NT2/D1 (cell line): ENCODE data around the gene ARHGEF25.
"Not testable (repeated sequence)": the region's sequence is repeated elsewhere in the genome, so short reads cannot be mapped to it uniquely, and the experiment has no call there.

Experiments used
- DNase-seq: peaks from one replicate; pipeline ENCODE4 v3.0.0-alpha.2; 2011; ENCODE audit warnings: low read depth, low spot score
- H3K27me3 ChIP-seq: 2 replicates; pipeline ENCODE4 v1.6.0; 2011; ENCODE audit warnings: mild to moderate bottlenecking; ENCODE audit not compliant: insufficient read length, insufficient read depth
- H3K36me3 ChIP-seq: 2 replicates; pipeline ENCODE4 v1.6.1; 2011; ENCODE audit warnings: mild to moderate bottlenecking, low read length, mixed read lengths; ENCODE audit not compliant: insufficient read depth, insufficient read length
- H3K4me1 ChIP-seq: 2 replicates; pipeline ENCODE4 v1.5.1; 2011; ENCODE audit not compliant: insufficient read depth, insufficient read length
- H3K4me3 ChIP-seq: 2 replicates; pipeline ENCODE4 v1.5.1; 2011; ENCODE audit warnings: low read depth; ENCODE audit not compliant: insufficient read length
- H3K9ac ChIP-seq: 2 replicates; pipeline ENCODE4 v1.6.0; 2011; ENCODE audit warnings: low read depth; ENCODE audit not compliant: insufficient read length
- H3K9me3 ChIP-seq: 2 replicates; pipeline ENCODE4 v1.5.1; 2011; ENCODE audit warnings: mild to moderate bottlenecking, low read length; ENCODE audit not compliant: insufficient read depth
- SUZ12 ChIP-seq: IDR thresholded peaks from 2 replicates; pipeline ENCODE4 v1.6.1; 2011; ENCODE audit not compliant: insufficient read length, insufficient read depth; ENCODE audit errors: extremely low read depth
- YY1 ChIP-seq: IDR thresholded peaks from 2 replicates; pipeline ENCODE4 v1.6.1; 2011; ENCODE audit not compliant: insufficient read length, insufficient read depth
- ZNF274 ChIP-seq: IDR thresholded peaks from 2 replicates; pipeline ENCODE4 v1.6.1; 2011; ENCODE audit warnings: mild to moderate bottlenecking, low read depth, low read length

Gene ARHGEF25

DNA sequence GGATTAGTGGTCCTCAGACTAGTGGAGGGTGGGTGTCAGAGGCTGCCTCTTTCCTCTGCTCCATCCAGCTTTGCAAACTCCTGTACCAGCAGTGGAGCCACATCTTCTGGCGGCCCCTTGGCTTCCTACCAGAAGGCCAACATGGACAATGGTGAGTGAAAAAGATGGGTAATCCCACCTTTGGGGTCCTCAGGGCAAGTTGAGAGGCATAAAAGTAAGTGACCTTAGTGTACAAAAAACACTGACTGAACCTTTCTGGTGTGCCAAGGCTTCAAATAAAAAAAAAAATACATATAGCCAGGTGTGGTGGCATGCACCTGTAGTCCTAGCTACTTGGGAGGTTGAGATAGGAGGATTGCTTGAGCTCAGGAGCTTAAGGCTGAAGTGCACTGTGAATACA, 29.4 kb upstream of the ARHGEF25 start:
- no peak overlapping the region for H3K9ac ChIP-seq
- no peaks in the 10 kb centered on the region for H3K9me3 ChIP-seq
- peaks cover 2% of the 10 kb centered on the region for H3K4me1 ChIP-seq
- peaks cover 3% of the 10 kb centered on the region for H3K36me3 ChIP-seq
- no peak for DNase-seq
- no peak for TF ChIP-seq ZNF274
- TF ChIP-seq SUZ12: no peak
- no peak for TF ChIP-seq YY1
- H3K4me3 ChIP-seq: no peak overlapping the region
- no peaks in the 10 kb centered on the region for H3K27me3 ChIP-seq

DNA sequence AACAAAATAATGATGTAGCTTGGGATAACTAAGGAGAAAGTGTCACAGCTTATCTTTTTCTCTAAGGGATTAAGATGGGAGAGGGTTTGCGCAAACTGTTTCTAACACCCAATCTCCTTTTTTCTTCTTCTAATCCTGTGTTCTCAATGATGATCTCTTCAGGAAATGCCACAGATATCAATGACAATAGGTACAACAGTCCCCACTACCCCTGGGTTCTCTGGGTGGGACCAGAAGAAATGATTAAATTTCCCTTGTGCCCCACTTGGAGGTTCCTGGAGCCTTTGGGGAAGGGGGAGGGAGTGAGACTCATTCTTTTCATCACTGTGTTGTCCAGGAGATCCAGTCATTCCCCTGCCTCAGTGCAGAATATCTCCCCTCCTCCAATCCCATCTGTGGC, 28.8 kb upstream of the ARHGEF25 start:
- TF ChIP-seq SUZ12 (no peak), YY1 (no peak), ZNF274 (no peak)
- H3K27me3 ChIP-seq: no peaks in the 10 kb centered on the region
- no peak for DNase-seq
- no peaks in the 10 kb centered on the region for H3K9me3 ChIP-seq
- H3K36me3 ChIP-seq: peaks cover 3% of the 10 kb centered on the region
- H3K9ac ChIP-seq: no peak overlapping the region
- H3K4me1 ChIP-seq: peaks cover 2% of the 10 kb centered on the region
- no peak overlapping the region for H3K4me3 ChIP-seq

GRCh38 chr12:57583008-57583831, 28.0 kb upstream of the ARHGEF25 start:
- no peak overlapping the region for H3K9ac ChIP-seq
- no peak for TF ChIP-seq SUZ12
- TF ChIP-seq ZNF274: no peak
- no peak for TF ChIP-seq YY1
- no peaks in the 10 kb centered on the region for H3K9me3 ChIP-seq
- peak; percentile 82 for DNase-seq
- no peaks in the 10 kb centered on the region for H3K27me3 ChIP-seq
- H3K4me3 ChIP-seq: no peak overlapping the region
- H3K4me1 ChIP-seq: peaks cover 2% of the 10 kb centered on the region
- peaks cover 3% of the 10 kb centered on the region for H3K36me3 ChIP-seq

- H3K9ac ChIP-seq: no peak overlapping the region
- DNase-seq: no peak
- H3K27me3 ChIP-seq: no peaks in the 10 kb centered on the region
- no peaks in the 10 kb centered on the region for H3K36me3 ChIP-seq
- H3K4me3 ChIP-seq: no peak overlapping the region
- no peaks in the 10 kb centered on the region for H3K9me3 ChIP-seq
- peaks cover 2% of the 10 kb centered on the region for H3K4me1 ChIP-seq
- no peak for TF ChIP-seq YY1
- TF ChIP-seq SUZ12: no peak
- no peak for TF ChIP-seq ZNF274
Measured at GRCh38 chr12:57584050-57584449, 27.2 kb upstream of the ARHGEF25 start.

DNA sequence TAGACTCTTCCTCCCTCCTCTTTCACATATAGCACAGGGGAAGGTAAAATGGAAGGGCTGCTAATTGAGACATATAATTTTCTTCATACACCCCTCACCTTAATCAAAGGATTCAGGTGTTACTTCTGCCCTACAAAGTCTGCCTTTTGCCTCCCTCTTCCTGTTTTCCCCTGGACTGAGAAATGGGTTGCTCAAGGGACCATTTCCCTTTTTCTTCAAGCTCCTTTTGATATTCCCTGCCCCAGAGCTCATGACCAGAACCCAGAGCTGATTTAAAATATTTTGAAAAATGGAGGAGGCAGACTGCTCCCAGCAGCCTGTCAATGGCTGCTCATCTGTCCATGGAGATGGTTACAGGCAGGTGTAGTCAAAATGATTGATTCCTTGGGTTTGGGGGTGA, 26.5 kb upstream of the ARHGEF25 start:
- H3K9ac ChIP-seq: no peak overlapping the region
- no peak for DNase-seq
- H3K36me3 ChIP-seq: no peaks in the 10 kb centered on the region
- peaks cover 2% of the 10 kb centered on the region for H3K4me1 ChIP-seq
- TF ChIP-seq ZNF274 (no peak), SUZ12 (no peak), YY1 (no peak)
- no peak overlapping the region for H3K4me3 ChIP-seq
- no peaks in the 10 kb centered on the region for H3K9me3 ChIP-seq
- H3K27me3 ChIP-seq: no peaks in the 10 kb centered on the region

GRCh38 chr12:57585156-57585555, 26.1 kb upstream of the ARHGEF25 start:
- no peaks in the 10 kb centered on the region for H3K9me3 ChIP-seq
- DNase-seq: no peak
- H3K27me3 ChIP-seq: no peaks in the 10 kb centered on the region
- H3K4me3 ChIP-seq: no peak overlapping the region
- no peak overlapping the region for H3K9ac ChIP-seq
- TF ChIP-seq SUZ12: no peak
- no peak for TF ChIP-seq YY1
- no peak for TF ChIP-seq ZNF274
- no peaks in the 10 kb centered on the region for H3K36me3 ChIP-seq
- peaks cover 2% of the 10 kb centered on the region for H3K4me1 ChIP-seq

DNA sequence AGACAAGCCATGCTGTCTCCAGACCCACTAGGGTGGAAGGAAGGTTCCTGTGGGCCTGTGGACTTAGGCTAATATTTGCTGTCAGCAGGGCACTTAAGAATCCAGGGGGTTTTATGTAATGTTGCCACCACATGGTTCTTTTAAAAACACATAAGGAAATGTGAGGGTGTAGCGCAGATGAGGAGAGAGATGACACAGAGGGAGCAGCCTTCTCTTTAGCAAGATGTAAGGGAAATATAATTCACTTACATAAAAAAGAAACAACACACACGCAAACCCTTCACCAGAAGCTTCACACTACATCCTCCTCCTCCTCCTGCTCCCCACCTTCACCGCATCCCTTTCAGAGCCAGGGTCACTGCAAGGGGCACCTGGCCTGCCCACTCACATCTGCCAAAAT, 25.1 kb upstream of the ARHGEF25 start:
- H3K36me3 ChIP-seq: no peaks in the 10 kb centered on the region
- no peak for TF ChIP-seq SUZ12
- no peak for TF ChIP-seq YY1
- no peak for TF ChIP-seq ZNF274
- H3K9me3 ChIP-seq: no peaks in the 10 kb centered on the region
- no peak overlapping the region for H3K4me3 ChIP-seq
- no peak for DNase-seq
- H3K9ac ChIP-seq: no peak overlapping the region
- no peaks in the 10 kb centered on the region for H3K27me3 ChIP-seq
- no peaks in the 10 kb centered on the region for H3K4me1 ChIP-seq

- DNase-seq: no peak
- Histone ChIP-seq H3K9ac (no peak overlapping the region), H3K27me3 (no peaks in the 10 kb centered on the region), H3K4me3 (no peak overlapping the region), H3K9me3 (no peaks in the 10 kb centered on the region), H3K4me1 (no peaks in the 10 kb centered on the region), H3K36me3 (no peaks in the 10 kb centered on the region)
- TF ChIP-seq SUZ12: no peak
- no peak for TF ChIP-seq ZNF274
- TF ChIP-seq YY1: no peak
Measured at GRCh38 chr12:57586832-57587429, 24.3 kb upstream of the ARHGEF25 start.

- not testable (repeated sequence) for H3K9me3 ChIP-seq, DNase-seq, H3K27me3 ChIP-seq, H3K9ac ChIP-seq, H3K4me3 ChIP-seq, H3K4me1 ChIP-seq, H3K36me3 ChIP-seq
Measured at GRCh38 chr12:57588951-57589610, 22.2 kb upstream of the ARHGEF25 start.
